Kidney tubule cell (primary cell): ENCODE results near the gene ITK.

Source experiments
- DNase-seq: peaks from one replicate; pipeline ENCODE4 v3.0.0-alpha.2; 2018; ENCODE audit warnings: low spot score

ITK gene

DNA sequence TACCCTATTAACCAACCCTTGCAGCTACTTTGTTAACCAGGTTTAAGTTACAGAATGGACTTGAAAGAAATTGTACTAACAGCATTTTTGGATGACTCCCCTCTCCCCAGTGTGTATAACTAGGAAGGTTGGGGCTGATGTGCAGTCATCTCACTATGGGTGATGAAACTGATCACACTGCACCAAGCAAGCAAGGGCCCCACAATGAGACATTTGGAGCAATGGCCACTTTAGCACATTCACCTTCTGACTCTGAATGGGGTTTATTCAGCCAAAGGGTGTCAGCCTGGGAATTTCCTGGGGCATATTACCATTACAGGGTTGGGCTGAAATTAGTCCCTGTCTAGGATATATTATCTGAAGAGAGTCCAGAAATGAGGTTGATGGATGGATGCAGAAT, 66.6 kb downstream of the ITK start:
- DNase-seq, result no peak

DNA sequence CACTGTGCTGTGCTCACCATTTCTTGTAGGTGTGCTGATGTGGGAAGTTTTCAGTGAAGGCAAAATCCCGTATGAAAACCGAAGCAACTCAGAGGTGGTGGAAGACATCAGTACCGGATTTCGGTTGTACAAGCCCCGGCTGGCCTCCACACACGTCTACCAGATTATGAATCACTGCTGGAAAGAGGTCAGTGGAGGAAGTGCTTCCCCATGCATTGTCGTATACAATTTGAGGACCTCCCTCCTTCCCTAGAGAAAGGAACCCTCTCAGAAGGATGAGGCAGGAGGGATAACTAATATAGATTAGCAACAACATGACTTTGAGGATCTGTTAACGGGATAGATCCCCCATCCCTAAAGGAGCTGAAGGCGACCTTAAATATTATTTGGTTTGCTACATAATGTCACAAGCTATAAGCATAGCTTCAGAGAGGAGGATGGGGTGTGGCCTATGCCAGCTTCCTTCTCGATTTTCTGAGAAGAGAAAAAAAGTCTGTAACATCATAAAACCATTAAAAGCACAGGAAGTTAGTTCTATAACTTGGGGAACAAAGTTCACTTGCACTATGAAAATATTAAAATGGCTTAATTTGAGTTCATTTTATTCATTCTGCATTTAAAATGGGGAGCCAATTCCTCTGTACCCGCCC, 68.3 kb downstream of the ITK start:
- DNase-seq, result no peak

DNA sequence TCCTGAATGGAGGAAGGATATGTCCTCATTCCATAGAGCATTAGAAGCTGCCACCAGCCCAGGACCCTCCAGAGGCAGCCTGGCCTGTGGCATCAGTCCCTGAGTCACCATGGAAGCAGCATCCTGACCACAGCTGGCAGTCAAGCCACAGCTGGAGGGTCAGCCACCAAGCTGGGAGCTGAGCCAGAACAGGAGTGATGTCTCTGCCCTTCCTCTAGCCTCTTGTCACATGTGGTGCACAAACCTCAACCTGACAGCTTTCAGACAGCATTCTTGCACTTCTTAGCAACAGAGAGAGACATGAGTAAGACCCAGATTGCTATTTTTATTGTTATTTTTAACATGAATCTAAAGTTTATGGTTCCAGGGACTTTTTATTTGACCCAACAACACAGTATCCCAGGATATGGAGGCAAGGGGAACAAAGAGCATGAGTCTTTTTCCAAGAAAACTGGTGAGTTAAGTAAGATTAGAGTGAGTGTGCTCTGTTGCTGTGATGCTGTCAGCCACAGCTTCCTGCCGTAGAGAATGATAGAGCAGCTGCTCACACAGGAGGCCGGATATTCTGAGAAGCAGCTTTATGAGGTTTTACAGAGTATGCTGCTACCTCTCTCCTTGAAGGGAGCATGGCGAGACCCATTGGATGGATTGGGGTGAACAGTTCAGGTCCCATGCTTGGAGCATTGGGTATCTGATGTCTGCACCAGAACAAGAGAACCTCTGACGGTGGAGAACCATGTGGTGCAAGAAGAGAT, 72.2 kb downstream of the ITK start:
- peak; percentile 42 for DNase-seq

DNA sequence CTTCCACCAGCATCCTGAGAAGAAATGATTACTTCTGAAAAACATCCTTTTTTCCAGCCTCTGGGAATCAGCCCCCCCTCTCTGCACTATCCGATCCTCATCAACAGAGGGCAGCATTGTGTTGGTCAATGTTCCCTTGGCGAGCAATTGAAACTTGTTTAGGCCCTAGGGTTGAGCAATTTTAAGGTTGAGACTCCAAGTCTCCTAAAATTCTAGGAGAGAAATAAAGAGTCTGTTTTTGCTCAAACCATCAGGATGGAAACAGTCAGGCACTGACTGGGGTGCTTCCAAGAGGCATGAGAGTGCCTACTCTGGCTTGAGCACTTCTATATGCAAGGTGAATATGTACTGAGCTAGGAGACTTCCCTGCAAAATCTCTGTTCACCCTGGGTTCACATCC, 72.9 kb downstream of the ITK start:
- DNase-seq, result peak; percentile 53

DNA sequence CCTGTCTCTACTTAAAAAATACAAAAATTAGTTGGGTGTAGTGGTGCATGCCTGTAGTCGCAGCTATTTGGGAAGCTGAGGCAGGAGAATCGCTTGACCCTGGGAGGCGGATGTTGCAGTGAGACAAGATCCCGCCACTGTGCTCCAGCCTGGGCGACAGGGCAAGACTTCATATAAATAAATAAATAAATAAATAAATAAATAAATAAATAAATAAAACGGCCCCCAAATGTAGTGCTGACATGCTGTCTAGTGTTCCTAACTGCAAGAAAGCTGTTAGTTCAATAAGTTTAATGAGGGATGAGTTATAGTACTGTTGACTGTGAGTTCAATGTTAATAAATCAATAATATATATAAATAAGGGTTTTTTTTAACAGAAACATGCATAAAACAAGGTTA, 77.8 kb downstream of the ITK start:
- no peak for DNase-seq

DNA sequence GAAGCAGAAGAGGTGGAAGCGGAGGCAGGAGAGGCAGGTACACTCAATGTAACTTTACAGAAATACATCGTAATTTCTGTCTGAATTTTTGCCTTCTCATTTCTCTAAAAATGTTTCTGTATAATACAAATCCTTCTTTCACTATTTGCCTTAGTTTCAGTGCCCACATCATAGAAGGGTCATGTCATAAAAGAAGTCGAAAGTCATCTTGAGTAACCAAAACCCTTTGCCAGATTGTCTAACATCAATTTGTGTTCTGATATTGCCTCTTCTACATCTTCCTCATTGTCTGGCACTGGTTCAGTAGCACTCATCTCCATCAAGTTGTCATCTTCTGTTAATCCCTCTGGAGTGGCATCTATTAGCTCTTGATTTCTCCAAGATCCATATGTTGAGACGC, 79.1 kb downstream of the ITK start:
- DNase-seq, result no peak

DNA sequence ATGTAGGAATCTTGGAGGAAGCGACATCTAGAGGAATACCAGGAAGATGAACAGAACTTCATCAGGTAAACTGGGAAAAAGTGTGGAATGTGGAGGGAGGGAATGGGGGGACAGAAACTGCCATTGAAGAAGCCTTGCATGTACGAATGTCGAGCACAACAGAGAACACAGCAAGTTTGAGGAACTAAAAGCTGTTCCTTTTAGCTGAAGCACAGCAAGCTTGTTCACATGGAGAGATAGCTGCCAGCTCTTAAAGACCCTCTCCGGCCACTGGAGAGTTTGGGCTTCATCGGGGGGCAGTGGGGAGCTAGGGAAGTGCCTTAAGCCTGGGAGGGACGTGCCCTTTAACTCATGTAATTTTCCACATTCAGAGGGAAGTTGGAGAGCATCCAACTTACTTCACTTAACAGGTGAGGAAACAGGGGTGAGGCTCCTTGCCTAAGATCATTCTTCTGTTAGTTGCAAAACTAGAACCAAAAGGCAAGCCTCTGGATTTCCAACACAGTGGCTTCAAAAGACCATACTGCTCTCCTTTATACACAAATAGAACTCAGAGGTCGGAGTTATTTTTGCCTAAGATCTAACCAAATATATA, 83.0 kb downstream of the ITK start:
- no peak for DNase-seq

DNA sequence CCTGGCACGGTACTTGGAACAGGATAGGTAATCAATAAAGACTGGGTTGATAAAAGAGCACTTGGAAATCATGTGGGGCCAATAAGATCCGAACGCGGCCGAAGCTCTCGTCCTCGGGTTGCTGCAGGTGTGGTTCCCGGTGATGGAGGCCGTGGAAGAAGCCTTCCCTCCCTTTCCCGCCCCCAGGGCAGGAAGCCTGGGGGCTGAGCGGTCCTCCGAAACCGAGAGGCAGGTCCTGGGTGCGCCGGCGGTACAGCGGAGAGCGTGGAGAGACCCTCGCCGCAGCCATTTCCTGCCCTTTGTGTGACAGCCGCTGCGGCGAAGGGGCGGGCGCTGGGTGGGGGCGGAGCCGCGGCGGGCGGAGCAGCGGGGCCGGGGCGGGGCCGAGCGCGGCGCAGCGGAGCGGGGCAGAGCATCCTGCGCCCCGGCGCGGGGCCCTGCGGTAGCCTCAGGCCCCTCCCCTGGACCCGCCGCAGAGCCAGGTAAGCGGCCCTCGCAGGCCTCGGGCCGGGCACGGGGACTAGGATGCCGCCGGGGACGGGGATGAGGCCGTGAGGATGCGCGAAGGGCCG, 85.2 kb downstream of the ITK start, which contains the start of gene CYFIP2:
Gene CYFIP2 (plus strand): TSS at position 410 of the 572 bp plus-strand sequence. CDS start 19,239 bp downstream, outside the sequence.
- peak; percentile 72 for DNase-seq

DNA sequence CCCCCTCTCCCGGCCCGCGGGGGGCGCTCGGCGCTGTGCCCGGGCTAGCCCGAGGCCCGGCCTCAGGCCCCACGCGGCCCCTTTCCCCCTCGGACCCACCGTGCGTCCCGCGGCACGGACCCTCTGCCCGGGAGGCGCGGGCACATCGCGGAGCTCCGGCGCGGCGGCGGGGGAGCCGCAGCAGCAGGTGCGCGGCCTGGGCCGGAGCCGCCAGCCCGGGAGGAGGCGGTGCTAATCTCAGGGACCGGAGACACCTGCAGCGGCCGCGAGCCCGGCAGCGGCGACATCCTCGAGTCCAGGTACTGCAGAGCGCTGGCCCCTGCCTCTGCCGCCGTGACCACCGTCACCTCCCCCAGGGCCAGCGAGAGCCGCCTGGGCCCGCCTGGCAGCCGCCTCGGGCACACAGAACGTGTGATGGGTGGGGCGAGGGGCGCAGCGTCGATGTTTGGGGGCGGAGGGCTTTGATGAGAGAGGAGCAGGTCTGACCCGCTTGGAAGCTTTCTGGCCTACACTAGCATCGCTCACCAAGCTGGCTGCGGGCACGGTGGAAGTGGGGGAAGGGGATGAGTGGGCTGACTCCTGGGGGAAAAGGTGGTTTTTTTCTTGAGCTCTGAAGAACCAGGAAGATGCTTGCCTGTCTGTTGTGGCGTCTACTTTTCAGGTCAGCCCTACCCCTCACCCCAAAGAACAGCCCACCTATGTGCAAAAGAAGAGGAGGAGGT, 85.8 kb downstream of the ITK start:
- peak; percentile 38 for DNase-seq

DNA sequence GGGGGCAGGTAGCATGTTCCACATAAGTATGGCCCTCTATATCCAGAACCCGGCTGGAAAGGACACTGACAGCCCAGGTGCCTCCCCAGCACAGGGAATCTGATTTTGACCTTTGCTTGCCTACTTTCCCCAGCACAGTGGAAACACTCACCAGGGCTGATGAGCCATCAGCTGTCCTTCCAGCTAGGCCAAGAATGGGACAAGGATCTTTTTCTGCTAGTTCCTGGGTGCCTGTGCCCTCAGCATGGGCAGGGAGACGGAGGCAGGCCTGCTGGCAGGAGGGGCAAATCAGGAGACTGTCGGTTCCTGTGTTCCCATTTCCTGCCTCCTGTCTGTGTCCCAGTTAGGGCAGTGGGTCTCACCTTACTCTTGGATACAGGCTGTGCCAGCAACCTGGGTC, 86.4 kb downstream of the ITK start:
- DNase-seq, result peak; percentile 32

DNA sequence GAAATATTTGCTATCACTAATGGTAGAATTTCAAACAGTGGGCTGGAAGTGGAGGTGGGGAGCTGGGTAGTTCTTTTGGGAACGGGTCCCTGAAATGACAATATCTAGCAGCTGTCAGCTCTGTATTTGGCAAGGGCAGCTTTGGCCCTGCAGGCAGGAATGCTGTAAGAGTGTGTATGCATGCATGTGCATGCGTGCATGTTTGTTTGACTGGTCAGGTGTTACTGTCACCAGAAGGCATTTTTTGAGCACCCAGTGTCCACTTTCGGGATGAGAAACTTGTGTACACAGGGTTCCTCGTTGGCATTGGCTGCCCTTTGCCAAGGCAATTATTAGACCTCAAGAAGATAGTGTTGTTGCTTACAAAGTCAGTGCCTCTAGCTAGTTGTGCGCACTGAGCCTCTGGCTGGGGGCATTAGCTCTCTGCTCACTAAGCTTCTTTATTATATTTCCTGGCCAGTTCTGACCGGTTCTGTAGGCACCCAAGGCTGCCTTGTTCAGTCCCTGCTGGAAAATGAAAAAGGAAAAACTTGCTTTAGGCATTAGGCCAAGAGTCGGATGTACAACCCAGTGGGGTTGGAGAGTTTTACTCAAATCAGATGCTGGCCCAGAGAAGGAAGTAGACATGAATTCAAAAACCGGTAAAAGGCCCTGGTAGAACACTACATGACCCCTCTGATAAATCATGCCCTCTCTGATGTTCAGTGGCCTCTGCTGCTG, 87.3 kb downstream of the ITK start:
- peak; percentile 60 for DNase-seq

DNA sequence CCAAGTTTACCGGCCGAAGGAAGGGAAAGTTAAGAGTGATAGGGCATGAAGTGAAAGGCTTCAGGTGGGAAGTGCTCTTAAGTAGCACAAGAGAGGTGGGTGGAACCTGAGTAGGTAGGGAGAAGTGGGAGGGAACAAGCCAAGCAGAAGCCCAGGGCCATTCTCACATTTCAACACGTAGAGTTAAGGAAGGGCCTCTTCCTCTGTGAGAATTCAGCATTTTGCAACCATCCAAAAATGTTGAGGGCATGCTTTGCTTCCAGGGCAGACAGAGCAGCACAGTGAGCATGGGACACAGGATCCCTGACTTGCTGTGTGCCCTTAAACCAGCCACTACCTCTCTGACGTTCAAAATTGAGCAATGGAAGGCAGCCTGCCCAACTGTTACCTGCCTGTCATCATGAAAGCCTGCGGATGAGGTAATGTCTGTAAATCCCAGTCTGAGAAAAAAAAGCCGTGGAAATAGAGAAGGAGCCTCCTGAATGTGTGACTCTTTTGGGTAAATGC, 88.6 kb downstream of the ITK start:
- DNase-seq, result peak; percentile 82

DNA sequence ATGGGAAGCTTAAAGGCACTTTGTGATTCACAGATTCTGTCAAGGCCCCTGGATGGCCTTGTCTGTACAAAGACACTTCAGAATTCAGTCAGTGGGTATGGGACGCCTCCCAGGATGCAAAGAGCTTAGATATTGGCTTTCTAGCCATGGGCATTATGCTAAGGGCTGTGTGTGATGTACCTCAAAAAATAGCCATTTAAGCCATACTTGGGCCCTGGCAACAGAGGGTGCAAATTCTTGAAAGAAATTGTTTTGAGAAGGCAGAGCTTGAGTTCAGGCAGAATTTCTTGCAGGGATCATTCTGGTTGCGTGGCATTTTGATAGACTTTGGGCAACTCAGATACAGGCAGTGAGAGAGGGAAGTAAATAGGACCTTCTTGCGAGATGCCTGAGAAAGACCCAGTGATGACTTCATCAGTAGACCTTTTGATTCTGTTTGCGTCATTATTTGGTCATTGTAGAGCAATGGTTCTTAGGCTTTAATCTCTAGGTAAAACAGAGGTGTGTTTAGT, 89.2 kb downstream of the ITK start:
- DNase-seq, result peak; percentile 30

DNA sequence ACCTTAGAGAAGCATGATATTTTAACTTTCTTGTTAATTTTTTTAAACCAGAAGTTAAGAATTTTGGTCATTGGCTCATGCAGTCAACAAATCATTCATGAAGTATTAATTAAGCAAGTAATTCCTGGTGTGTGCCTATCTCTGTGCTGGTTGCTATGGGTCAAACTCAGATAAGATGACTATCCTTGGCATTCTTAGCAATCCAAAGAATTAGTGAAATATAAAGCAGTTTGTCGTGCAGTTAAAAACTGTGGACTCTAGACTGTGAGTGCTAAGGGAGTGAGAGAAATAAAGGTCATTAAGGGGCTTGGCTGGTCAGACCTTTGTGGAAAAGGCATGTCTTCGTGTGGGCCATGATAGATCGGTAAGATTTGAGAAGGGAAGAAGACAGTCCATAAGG, 90.1 kb downstream of the ITK start:
- DNase-seq, result no peak

DNA sequence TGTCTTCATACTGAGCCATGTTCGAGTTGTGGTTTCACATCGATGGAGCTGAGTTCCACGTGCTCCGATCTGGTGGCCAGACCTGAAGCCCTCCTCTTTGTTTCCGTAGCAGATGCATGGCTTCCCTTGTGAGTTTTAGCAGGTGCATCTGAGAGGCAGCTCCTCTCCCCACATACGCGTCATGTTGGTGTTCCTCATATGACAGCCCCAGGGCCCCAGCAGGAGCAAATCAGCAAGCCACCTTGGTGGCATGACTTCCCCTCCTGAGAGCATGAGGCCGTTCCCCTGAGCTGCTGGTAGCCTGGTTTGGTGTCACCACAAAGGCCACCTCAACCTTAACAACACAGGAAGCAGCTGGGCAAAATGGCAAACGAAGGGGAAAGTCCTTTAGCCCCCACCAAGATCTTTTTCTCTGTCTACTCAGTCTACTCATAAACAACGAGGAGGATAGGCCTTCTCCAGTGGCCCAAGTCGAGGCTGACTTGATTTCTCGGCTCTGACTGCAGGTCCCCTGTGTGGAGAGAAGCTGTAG, 91.2 kb downstream of the ITK start:
- peak; percentile 30 for DNase-seq

DNA sequence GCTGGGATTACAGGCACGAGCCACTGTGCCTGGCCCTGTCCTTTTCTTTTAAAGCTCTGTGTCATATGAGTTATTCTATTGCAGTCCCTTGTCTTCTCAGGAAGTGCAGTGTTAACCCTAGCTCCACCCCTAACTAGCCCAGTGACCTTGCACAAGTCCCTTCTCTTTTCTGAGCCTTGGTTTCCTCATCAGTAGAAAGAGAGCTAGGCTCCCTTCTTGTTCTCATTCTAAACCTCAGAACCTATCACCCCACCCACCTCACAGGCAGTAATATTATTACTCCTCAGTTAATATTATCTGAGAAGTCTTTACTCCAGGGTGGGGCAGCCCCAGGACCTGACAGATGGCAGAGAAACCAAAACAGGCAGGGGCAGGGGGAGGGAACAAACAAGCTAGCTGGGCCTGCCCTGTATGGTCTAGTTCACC, 92.5 kb downstream of the ITK start:
- no peak for DNase-seq

DNA sequence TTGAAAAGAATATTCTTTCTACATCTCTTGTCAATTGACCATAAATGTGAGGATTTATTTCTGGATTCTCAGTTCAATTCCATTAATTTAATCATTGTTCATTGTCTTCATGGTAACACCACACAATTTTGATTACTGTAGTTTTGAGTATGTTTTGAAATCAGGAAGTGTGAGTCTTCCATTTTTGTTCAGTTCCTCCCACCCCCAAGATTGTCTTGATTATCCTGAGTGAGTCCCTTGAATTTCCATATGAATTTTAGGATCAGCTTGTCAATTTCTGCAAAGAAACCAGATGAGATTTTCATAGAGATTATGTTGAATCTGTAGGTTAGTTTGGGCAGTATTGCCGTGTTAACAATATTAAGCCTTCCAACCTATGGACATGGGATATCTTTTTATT, 94.8 kb downstream of the ITK start:
- DNase-seq, result no peak

DNA sequence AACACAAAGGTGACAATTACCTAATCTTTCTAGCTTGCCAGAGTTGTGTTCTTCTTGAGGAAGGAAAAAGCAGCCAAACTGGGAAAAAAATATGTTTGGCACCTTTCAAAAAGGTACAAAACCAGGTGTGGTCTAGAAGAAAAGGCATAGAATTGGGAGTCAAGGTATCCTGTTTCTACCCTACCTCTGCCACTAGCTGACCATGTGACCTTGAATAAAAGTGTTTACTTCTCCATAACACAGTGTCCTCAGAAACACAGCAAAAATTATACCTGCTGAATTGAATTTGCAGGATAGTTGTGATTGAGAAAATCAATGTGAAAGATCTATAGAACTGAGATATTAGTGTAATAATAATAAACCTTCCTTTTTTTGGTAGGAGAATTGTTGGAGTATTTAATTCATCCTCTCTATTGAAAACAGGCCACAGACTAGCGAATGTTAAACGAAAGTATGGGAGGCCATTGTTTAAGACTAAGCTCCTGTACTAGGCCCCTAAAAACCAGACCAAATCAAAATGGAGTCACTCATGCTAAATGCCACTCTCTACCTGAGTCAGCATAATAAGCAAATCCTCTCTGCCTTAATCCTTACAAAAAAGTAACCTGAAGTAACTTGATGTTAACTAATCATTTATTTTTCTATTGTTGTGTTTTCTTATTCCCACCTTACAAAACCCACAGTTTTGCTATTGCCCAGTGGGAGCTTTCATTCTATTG, 97.8 kb downstream of the ITK start:
- DNase-seq, result no peak

DNA sequence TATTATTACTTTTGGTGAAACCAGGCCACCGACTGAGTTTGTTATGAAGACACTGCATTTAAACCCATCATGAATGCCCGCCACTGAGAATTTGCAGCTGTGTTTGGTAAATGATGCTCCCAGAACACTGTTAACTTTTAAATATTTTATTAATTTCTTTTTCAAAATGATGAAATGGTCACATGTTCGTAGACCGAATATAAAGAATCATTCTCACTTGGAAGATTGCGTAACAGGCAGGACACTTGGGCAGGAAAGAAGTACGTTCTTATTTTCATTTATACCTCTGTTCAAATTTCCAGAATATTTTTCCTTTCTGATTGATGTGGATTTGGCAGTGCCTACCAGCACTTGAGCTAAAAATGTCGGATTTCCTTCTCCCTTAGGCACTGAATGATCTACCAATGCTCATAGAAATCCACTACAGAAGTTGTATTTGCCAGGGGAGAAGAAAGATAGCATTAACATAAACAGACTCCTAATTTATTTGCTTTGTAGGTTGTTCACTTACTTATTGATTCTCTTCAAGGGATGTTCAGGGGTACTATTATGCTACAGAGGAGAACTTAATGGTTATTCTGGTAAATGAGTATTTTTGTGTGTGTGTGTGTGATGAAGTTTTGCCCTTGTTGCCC, 99.1 kb downstream of the ITK start:
- DNase-seq, result no peak

DNA sequence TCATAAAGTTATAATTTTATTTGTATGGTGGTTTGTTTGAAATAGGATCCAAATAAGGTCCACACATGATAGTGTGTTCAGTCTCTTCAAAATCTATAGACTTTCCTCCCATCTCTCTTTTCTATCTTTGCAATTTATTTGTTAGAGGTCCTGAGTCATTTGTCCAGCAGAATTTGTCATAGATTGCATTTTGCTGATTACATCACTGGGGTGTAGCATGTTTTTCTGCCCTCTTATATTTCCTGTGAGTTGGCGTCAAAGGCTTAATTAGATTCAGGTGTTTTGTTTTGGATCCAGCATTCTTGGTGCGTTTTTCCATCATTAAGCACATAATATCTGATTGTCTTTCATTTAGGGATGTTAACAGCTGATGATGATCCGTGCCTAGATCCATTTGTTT, 100.3 kb downstream of the ITK start:
- peak; percentile 32 for DNase-seq
